HEK293 (cell line): Measurements from ENCODE around the gene WBP11.
A peak's percentile ranks its signal among the peaks of the same experiment; 100 is the strongest.

Experiments used
- CTCF ChIA-PET: fragments of 350-600 bp; formaldehyde crosslinking; extraction: SDS; loops from one replicate; lab custom pipeline; 2021; ENCODE audit warnings: antibody characterized with exemption; lab: Yijun Ruan, JAX
- POLR2A ChIA-PET: fragments of 300-600 bp; formaldehyde crosslinking; extraction: SDS; loops from one replicate; lab custom pipeline; 2020; ENCODE audit warnings: antibody characterized with exemption, inconsistent platforms; lab: Yijun Ruan, JAX
- H3K27ac ChIP-seq: fragments of 200-500 bp; sonication (Bioruptor generic); 2 replicates; pipeline ENCODE4 v1.5.1; 2014; ENCODE audit warnings: low read depth, low read length, control low read depth, inconsistent platforms; ENCODE audit errors: extremely low read depth
- H3K36me3 ChIP-seq, 2 experiments: fragments of 200-500 bp in 1 of 2; sonication (Bioruptor generic) in 1 of 2; 1 replicate in 1 of 2; 2 replicates in 1 of 2; pipeline ENCODE4 v1.5.1; 2014 to 2017; ENCODE audit warnings: inconsistent platforms in 2 of 2, low read length in 2 of 2; ENCODE audit not compliant: control insufficient read depth in 2 of 2, insufficient read depth in 1 of 2
- H3K4me1 ChIP-seq: fragments of 200-500 bp; sonication (Bioruptor generic); 2 replicates; pipeline ENCODE4 v1.5.1; 2014; ENCODE audit warnings: mild to moderate bottlenecking, low read length, inconsistent platforms; ENCODE audit not compliant: control insufficient read depth, insufficient read depth
- H3K4me3 ChIP-seq: 2 replicates; pipeline ENCODE4 v1.5.1; 2011; ENCODE audit warnings: low read depth, mild to moderate bottlenecking, control low read depth, low read length, moderate library complexity
- H3K9me3 ChIP-seq: fragments of 200-500 bp; sonication (Bioruptor generic); 2 replicates; pipeline ENCODE4 v1.5.1; 2014; ENCODE audit warnings: low read depth, low read length, inconsistent platforms; ENCODE audit not compliant: control insufficient read depth, insufficient read depth
- ATF2 ChIP-seq: fragments of 450-650 bp; formaldehyde crosslinking; IDR thresholded peaks from 2 replicates; pipeline ENCODE4 v1.5.1; 2016; ENCODE audit warnings: missing biosample characterization, missing genetic modification characterization, low read depth
- GLIS1 ChIP-seq: fragments of 450-650 bp; formaldehyde crosslinking; IDR thresholded peaks from 2 replicates; pipeline ENCODE4 v1.5.1; 2016; ENCODE audit warnings: missing biosample characterization, missing genetic modification characterization
- HIC1 ChIP-seq: fragments of 450-650 bp; formaldehyde crosslinking; IDR thresholded peaks from 2 replicates; pipeline ENCODE4 v1.5.1; 2016; ENCODE audit warnings: missing biosample characterization, missing genetic modification characterization
- HOXD13 ChIP-seq: sonication (generic); formaldehyde crosslinking; IDR thresholded peaks from 2 replicates; pipeline ENCODE4 v1.8.0; 2022; ENCODE audit warnings: missing genetic modification reagents, borderline replicate concordance
- SCRT2 ChIP-seq: fragments of 450-650 bp; formaldehyde crosslinking; IDR thresholded peaks from 2 replicates; pipeline ENCODE4 v1.5.1; 2016; ENCODE audit warnings: missing biosample characterization, missing genetic modification characterization
- TRIM28 ChIP-seq: IDR thresholded peaks from 2 replicates; pipeline ENCODE4 v1.6.1; 2011; ENCODE audit warnings: low read length, control low read depth, borderline replicate concordance
- ZBTB1 ChIP-seq: fragments of 450-650 bp; formaldehyde crosslinking; IDR thresholded peaks from 2 replicates; pipeline ENCODE4 v1.5.1; 2016; ENCODE audit warnings: missing biosample characterization, missing genetic modification characterization
- ZBTB10 ChIP-seq: fragments of 450-650 bp; formaldehyde crosslinking; IDR thresholded peaks from 2 replicates; pipeline ENCODE4 v1.5.1; 2016; ENCODE audit warnings: missing biosample characterization, missing genetic modification characterization
- ZFP41 ChIP-seq: fragments of 450-650 bp; formaldehyde crosslinking; IDR thresholded peaks from 2 replicates; pipeline ENCODE4 v1.5.1; 2016; ENCODE audit warnings: missing biosample characterization, missing genetic modification characterization, borderline replicate concordance
- ZNF114 ChIP-seq: fragments of 450-650 bp; formaldehyde crosslinking; IDR thresholded peaks from 2 replicates; pipeline ENCODE4 v1.5.0; 2017; ENCODE audit warnings: missing biosample characterization, missing genetic modification characterization
- ZNF148 ChIP-seq: fragments of 450-650 bp; formaldehyde crosslinking; IDR thresholded peaks from 2 replicates; pipeline ENCODE4 v1.5.0; 2017; ENCODE audit warnings: missing biosample characterization, missing genetic modification characterization, borderline replicate concordance
- ZNF184 ChIP-seq: fragments of 450-650 bp; IDR thresholded peaks from 2 replicates; pipeline ENCODE4 v1.5.1; 2018; ENCODE audit warnings: missing biosample characterization, mild to moderate bottlenecking, missing genetic modification characterization
- ZNF280D ChIP-seq: fragments of 450-650 bp; formaldehyde crosslinking; IDR thresholded peaks from 2 replicates; pipeline ENCODE4 v1.5.1; 2016; ENCODE audit warnings: missing biosample characterization, missing genetic modification characterization
- ZNF366 ChIP-seq: fragments of 450-650 bp; formaldehyde crosslinking; conservative IDR thresholded peaks from 2 replicates; pipeline ENCODE4 v1.5.1; 2016; ENCODE audit warnings: missing biosample characterization, missing genetic modification characterization
- ZNF518A ChIP-seq: fragments of 450-650 bp; formaldehyde crosslinking; conservative IDR thresholded peaks from 2 replicates; pipeline ENCODE4 v1.5.1; 2016; ENCODE audit warnings: low read depth, missing biosample characterization, missing genetic modification characterization
- ZNF544 ChIP-seq: fragments of 450-650 bp; formaldehyde crosslinking; IDR thresholded peaks from 2 replicates; pipeline ENCODE4 v1.5.0; 2017; ENCODE audit warnings: missing biosample characterization, missing genetic modification characterization
- ZNF549 ChIP-seq: fragments of 450-650 bp; IDR thresholded peaks from 2 replicates; pipeline ENCODE4 v1.5.1; 2018; ENCODE audit warnings: missing biosample characterization, missing genetic modification characterization, mild to moderate bottlenecking, inconsistent platforms, moderate library complexity
- ZNF585B ChIP-seq: fragments of 450-650 bp; formaldehyde crosslinking; IDR thresholded peaks from 2 replicates; pipeline ENCODE4 v1.5.1; 2016; ENCODE audit warnings: missing biosample characterization, missing genetic modification characterization
- ZSCAN4 ChIP-seq: fragments of 450-650 bp; formaldehyde crosslinking; IDR thresholded peaks from 2 replicates; pipeline ENCODE4 v1.5.1; 2017; ENCODE audit warnings: missing biosample characterization, missing genetic modification characterization

Gene WBP11

GRCh38 chr12:14849661-14850060, 46.4 kb upstream of the WBP11 start:
- H3K4me3 ChIP-seq, result no peak overlapping the region
- peaks cover 5% of the 10 kb centered on the region; the same call in 1 of the 2 replicates for H3K4me1 ChIP-seq
- POLR2A ChIA-PET, result no interaction called here
- H3K27ac ChIP-seq, result no peak overlapping the region; the same call in 1 of the 2 replicates
- no peaks in the 10 kb centered on the region for H3K36me3 ChIP-seq
- CTCF ChIA-PET, result interaction anchor here (1.0 kb wide), 1 partner anchor 146 kb away, joined by 10 read pairs; no protein-coding TSS in a partner anchor
- H3K9me3 ChIP-seq, result no peaks in the 10 kb centered on the region
- TF ChIP-seq ZBTB10 (tag by site-specific recombination), result no peak
- TF ChIP-seq ZNF585B (tag by site-specific recombination), result no peak
- TF ChIP-seq ZNF114, result no peak
- no peak for TF ChIP-seq ZNF549 (tag by site-specific recombination)
- no peak for TF ChIP-seq ZNF280D (tag by site-specific recombination)
- no peak for TF ChIP-seq TRIM28
- no peak for TF ChIP-seq ZNF518A (tag by site-specific recombination)
- no peak for TF ChIP-seq ZFP41 (tag by site-specific recombination)
- no peak for TF ChIP-seq GLIS1
- peak; percentile 65 for TF ChIP-seq HIC1 (tag by site-specific recombination)
- TF ChIP-seq ZBTB1 (tag by site-specific recombination), result no peak
- no peak for TF ChIP-seq ZSCAN4 (tag by site-specific recombination)
- TF ChIP-seq ZNF184 (tag by site-specific recombination), result no peak
- TF ChIP-seq ZNF366 (tag by site-specific recombination), result 0 out of 2 replicates have a peak, but pooled peaks have one; percentile 22
- TF ChIP-seq ATF2 (tag by site-specific recombination), result 0 out of 2 replicates have a peak, but pooled peaks have one; percentile 9
- TF ChIP-seq SCRT2, result 0 out of 2 replicates have a peak, but pooled peaks have one; percentile 11
- no peak for TF ChIP-seq ZNF544 (tag by site-specific recombination)
- peak; percentile 44; the same call in 1 of the 2 replicates for TF ChIP-seq HOXD13 (CRISPR knock-in tag)
- no peak for TF ChIP-seq ZNF148 (tag by site-specific recombination)
